T47D (cell line): ENCODE data around the gene CYP4F11.
"Not testable (repeated sequence)": the region's sequence is repeated elsewhere in the genome, so short reads cannot be mapped to it uniquely, and the experiment has no call there.

ENCODE experiments used
- DNase-seq, 2 experiments: peaks; one replicate each; pipeline versions ENCODE4 v3.0.0 to v3.0.0-alpha.2; 2011 to 2012; ENCODE audit warnings: low read depth in 1 of 2, low spot score in 1 of 2
- JUND ChIP-seq: IDR thresholded peaks from 2 replicates; pipeline ENCODE4 v1.6.1; 2012; ENCODE audit warnings: low read depth
- in situ Hi-C: cut with HindIII; loops from 2 replicates; pipeline ENCODE4 v1.10.0; 2016; ENCODE audit warnings: low sequenced_read_pairs, low pct_unique_long_range_greater_than_20kb

The CYP4F11 gene

DNA sequence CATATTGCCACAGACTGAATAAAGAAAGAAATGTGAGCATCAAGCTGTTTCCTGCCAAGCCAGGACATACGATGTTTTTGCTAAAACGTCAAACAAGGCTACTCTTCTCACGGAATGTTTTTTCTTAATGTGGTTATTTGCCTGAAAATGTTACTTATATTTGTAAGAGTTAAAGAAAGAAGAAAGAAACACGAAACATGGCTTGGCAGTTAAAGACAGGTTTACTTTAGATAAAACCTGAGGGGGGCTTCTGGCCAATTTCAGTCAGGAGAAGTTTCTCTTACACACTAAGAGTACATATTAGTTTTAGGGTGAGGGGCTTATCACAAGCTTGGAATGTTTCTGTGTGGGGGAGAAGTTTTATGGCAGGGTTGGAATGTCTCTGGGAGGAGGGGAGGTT is 10.1 kb upstream of the CYP4F11 start:
- no peak for DNase-seq
- TF ChIP-seq JUND = no peak
- in situ Hi-C loops = no loop called here

DNA sequence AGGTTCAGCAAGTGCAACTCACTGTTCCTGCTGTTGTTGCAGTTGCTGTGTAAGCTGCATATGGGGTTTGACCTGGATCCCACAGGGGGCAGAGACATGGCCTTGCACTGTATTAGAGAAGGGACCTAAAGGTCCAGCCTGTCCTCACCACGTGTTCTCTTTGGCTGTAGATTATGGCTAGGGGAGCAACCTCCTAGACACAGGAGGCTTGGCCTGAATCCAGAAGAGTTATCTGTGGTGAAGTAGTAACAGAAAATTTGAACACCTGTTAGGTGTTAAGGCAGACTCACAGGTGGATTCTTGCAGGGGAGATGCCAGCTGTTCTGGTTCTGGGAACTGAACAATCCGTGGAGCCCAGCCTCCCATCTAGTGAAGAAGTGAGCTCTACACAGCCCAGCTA is 3.4 kb upstream of the CYP4F11 start:
- DNase-seq = no peak
- in situ Hi-C loops = no loop called here
- TF ChIP-seq JUND = no peak

DNA sequence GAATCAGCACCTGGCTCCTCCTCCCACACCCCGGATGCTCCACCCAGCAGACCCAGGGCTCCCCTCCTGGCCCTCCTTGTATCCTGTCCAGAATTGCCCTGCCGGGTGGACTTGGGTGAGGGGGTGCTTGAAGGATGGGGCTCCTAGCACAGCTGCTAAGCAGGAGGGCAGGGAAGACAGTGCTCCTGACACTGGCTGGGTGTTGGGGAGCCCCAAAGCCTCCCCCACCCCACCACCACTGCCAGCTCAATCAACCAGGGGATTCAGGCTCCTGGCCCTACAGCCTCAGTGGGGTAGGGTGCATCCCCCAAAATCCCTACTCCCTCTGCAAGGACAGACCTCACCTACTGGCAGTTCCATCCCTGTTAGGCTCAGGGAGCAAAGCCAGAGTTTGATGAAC is 2.6 kb upstream of the CYP4F11 start:
- DNase-seq = no peak
- TF ChIP-seq JUND = no peak
- in situ Hi-C loops = no loop called here

DNA sequence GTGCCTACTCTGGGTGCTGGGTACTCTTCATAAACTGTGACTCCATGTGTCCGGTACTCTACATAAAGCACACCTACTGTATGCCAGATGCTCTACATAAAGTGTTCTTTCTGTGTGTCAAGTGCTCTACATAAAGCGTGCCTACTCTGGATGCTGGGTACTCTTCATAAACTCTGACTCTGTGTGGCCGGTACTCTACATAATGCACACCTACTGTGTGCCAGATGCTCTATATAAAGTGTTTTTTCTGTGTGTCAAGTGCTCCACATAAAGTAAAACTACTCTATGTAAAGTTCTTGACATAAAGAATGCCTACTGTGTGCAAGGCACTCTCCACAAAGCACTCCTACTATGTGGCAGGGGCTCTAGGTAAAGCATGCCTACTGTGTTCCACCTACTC is 1.8 kb upstream of the CYP4F11 start:
- in situ Hi-C loops = no loop called here
- TF ChIP-seq JUND = no peak
- no peak for DNase-seq

DNA sequence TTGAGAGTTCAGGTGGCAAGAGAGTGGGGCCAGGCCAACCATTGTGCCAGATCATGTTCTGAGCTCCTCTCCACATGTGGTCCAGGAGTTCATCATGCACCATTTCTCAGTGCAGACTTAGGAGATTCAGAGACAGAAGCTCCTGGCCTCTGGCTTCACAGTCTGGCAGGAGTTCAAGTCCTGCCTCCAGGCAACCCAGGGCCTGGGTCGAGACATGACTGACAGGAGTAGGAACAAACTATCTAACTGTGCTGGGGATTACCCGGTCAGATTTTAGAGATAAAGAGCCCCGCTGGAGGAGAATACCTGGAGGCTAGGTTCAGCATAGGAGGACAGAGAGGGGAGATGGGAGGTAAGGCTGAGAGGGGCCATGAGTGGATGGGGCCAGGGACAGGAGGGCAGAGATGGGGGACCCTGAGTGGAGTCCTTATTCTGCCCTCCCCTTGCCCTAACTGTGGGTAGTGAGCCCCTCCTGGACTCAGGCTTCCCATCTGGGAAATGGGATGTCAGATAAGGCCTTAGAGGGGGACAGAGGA is 906 bp upstream of the CYP4F11 start:
- no peak for TF ChIP-seq JUND
- DNase-seq = peak in 1 of 2 experiments; percentile 2
- in situ Hi-C loops = no loop called here

DNA sequence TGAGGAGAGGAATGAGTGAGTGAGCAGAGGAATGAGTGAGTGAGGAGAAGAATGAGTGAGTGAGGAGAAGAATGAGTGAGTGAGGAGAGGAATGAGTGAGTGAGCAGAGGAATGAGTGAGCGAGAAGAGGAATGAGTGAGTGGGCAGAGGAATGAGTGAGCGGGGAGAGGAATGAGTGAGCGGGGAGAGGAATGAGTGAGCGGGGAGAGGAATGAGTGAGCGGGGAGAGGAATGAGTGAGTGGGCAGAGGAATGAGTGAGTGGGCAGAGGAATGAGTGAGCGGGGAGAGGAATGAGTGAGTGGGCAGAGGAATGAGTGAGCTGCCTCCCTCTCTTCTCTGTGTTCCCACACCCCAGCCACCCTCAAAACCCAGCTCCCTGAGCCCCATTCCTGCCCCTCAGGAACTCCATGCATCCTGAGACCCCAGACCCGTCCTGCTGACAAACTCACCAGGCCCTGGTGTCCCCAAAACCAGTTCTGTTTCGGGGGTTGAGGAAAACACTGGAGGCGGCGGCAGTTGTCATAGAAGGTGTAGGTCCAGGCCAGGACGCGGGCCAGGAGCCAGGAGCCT is 483 bp downstream of the CYP4F11 start:
- in situ Hi-C loops, DNase-seq: not testable (repeated sequence)

DNA sequence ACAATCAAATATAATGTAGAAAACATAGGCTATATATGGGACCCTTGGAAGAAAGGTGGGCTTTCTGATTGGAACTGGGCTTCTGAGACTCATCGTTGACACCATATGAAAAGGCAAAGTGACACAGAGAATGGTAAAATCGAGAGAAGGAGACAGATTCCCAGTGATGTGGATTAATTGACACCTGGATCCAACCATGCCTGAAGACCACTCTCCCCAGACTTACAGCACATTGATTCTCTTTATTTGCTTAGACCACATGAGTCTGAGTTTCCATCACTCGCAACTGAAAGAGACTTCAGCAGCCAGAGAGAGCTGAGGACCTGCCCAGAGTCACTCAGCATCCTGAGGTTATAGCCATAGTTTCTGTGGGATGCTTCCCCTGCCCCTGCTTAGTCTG is 6.0 kb downstream of the CYP4F11 start:
- DNase-seq = no peak
- in situ Hi-C loops = no loop called here
- TF ChIP-seq JUND = no peak

DNA sequence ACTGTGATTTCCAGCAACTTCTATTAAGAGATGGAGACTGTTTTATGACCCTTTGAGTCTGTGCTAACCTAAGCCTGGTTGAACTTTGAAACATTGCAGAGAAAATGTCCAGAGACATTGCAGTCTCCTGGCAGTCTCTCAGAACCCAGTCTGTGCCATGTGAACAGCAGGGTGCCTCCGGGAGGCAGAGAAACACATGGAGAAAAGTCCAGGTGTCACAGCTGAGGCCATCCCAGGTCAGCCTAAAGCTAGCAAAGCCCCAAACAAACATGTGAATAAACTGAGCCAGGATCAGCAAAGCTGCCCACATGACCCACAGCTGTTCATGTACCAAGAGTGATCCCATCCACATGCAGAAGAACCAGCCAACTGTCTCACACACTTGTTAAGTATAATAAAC is 7.8 kb downstream of the CYP4F11 start:
- no peak for TF ChIP-seq JUND
- in situ Hi-C loops = no loop called here
- DNase-seq = no peak

DNA sequence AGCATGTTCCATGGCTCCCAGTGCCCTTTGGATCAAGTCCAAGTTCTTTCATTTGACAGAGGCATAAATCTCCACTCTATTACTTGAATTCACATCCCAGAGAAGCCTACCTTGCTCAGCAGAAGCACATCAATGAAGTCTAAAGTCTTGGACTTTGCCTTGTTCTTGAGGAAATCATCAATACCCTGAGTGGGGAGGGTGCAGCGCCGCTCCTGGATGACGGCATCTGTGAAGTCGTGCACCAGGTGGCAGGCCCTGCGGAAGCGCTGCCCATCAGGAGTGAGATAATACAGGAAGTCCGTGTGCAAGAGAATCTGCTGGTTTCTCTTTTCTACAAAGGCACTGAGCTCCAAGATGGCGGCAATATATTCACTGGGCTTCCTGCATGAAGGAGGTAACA is 10.6 kb downstream of the CYP4F11 start:
- in situ Hi-C loops = no loop called here
- TF ChIP-seq JUND = no peak
- DNase-seq = no peak

DNA sequence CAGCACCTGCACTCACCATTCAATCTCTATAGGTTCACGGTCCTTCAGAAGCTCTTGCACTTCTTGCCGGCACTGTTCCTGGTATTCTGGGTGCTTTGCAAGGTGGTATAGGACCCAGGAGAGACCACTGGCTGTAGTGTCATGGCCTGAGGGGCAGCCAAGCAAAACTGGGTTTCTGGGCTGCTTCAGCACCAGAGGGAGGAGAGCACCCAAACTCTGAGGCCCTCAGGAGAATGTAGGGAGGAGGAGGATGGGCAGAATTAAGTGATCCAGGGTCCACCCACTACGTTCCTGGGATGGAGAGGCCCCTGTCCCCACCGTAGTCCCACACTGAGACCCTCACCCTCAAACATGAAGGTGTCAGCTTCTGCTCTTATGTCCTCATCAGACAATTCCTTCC is 12.3 kb downstream of the CYP4F11 start:
- TF ChIP-seq JUND = no peak
- in situ Hi-C loops = no loop called here
- DNase-seq = no peak

DNA sequence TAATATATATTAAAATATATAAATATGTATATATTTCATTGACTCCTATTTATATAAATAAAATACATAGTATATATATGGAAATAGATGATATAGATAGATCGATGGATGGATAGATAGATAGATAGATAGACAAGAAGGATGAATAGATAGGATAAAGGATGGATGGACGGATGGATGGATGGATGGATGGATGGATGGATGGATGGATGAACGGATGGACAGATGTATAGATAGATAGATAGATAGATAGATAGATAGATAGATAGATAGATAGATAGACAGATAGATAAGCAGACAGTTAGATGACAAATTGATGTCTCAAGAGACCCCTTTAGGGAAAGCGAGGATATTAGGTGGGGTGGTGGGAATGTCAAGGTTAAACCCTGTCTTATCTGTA is 15.1 kb downstream of the CYP4F11 start:
- DNase-seq = no peak
- in situ Hi-C loops = no loop called here
- TF ChIP-seq JUND = no peak

DNA sequence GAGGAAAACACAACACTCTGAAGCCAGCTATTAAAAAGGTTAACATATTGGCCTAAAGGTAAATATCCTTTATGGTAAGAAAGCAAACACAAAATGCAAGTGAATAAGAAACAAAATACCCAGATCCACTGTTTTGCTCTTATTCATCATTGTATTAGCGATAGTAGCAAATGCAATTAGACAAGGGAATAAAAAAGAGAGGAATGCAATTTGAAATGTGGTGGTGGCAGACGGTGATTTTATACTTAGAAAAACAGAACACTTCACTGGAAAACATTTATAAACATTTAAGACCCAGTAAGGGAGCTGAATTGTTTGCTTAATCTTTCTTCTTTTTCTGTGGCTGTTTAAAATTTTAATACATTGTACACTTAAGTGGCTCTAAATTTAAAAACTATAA is 19.2 kb downstream of the CYP4F11 start:
- DNase-seq = no peak
- in situ Hi-C loops = no loop called here
- TF ChIP-seq JUND = no peak

DNA sequence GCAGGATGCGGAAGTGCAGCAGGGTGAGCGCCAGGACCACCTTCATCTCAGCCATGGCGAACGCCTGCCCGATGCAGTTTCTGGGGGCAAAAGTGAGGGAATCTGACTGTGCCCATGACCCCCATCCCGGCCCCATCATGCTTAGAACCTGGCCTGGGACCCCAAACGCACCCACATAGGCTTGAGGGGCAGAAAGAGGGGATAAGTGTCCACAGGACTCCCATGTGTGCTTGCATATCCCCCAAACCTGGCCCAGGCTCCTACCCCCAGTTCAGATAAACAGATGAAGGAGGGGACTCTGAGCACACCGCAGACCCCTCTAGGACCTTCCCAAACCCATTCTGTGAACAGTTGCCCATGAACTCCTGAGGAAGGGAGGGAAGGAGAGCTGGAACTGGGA is 20.5 kb downstream of the CYP4F11 start:
- TF ChIP-seq JUND = no peak
- in situ Hi-C loops = no loop called here
- no peak for DNase-seq

DNA sequence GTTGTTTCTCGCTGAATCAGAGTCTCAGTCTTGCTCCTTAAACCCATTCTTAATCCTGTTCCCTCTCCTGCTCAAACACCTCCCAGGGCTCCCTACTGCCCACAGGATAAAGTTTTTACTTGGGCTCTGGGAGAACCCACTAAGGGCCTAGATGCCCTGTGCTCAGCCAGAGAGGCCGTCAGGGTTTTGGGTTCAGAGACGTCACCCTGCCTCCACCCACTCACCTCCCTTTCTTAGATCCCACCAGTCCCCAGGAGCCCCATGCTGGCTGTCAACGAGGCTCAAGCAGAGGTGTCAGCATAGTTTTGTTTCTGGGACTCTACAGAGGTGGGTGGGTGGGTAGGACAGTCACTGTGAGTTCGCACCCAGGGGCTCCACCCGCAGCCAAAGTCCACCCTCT is 20.9 kb downstream of the CYP4F11 start:
- in situ Hi-C loops = no loop called here
- TF ChIP-seq JUND = no peak
- no peak for DNase-seq
